HepG2 (cell line): ENCODE measurements around the gene ATP8B2. TPM values are rescaled to one million over a fixed set of nuclear protein-coding genes. Genes with fewer than 3 reads are reported as not detected.

Experiments used
- ATAC-seq: fragments of 200-7000 bp; cut with Tn5 transposase; 3 replicates; pipeline ENCODE4 v1.9.1; 2020; ENCODE audit warnings: mild to moderate bottlenecking, moderate library complexity
- BruUV-seq: library from RNA; stranded (reverse); fragments of 400-500 nt; replicated peaks from 2 replicates; lab custom pipeline; 2021; lab: Mats Ljungman, UMichigan
- CTCF ChIA-PET: fragments of 300-600 bp; formaldehyde crosslinking; extraction: SDS; loops from one replicate; lab custom pipeline; 2021; ENCODE audit warnings: low total read pairs, inconsistent platforms, low intra/inter-chr PET ratio; lab: Yijun Ruan, JAX
- POLR2A ChIA-PET: fragments of 350-600 bp; sonication (Branson Sonifier 250); formaldehyde crosslinking; loops from one replicate; lab custom pipeline; 2020; ENCODE audit warnings: antibody characterized with exemption, inconsistent platforms; lab: Yijun Ruan, JAX
- DNase-seq: peaks from one replicate; pipeline ENCODE4 v3.0.0-alpha.2; 2015; ENCODE audit warnings: low spot score
- FAIRE-seq: peaks from 3 replicates; lab custom pipeline; 2011; peaks lifted over from hg19 to GRCh38; lab: Jason Lieb, UNC
- H2AFZ ChIP-seq: one replicate; pipeline ENCODE4 v1.6.1; 2011; ENCODE audit warnings: low read length, inconsistent platforms
- H3K27ac ChIP-seq: fragments of 300-600 bp; 3 replicates; pipeline ENCODE4 v1.8.0; 2011; ENCODE audit warnings: mixed run types, mild to moderate bottlenecking, mixed read lengths, low read length, inconsistent platforms; ENCODE audit not compliant: insufficient read depth; ENCODE audit errors: extremely low read length
- H3K27me3 ChIP-seq, 2 experiments: fragments of 200-600 bp in 1 of 2; 2 replicates in 1 of 2; 3 replicates in 1 of 2; pipeline versions ENCODE4 v1.6.0 to v1.8.0; 2011; ENCODE audit warnings: low read length in 2 of 2, mild to moderate bottlenecking in 2 of 2, moderate library complexity in 2 of 2, inconsistent platforms in 1 of 2; ENCODE audit not compliant: insufficient read depth in 2 of 2, control insufficient read depth in 1 of 2
- H3K36me3 ChIP-seq, 2 experiments: fragments of 200-600 bp in 1 of 2; replicated peaks in 1 of 2; 2 replicates in 1 of 2; 3 replicates in 1 of 2; pipeline versions ENCODE4 v1.5.1 to v1.8.0; 2011; ENCODE audit warnings: low read length in 2 of 2, inconsistent platforms in 1 of 2; ENCODE audit not compliant: insufficient read depth in 2 of 2, control insufficient read depth in 1 of 2
- H3K4me1 ChIP-seq: 2 replicates; pipeline ENCODE4 v1.5.1; 2012; ENCODE audit warnings: low read length, inconsistent platforms; ENCODE audit not compliant: insufficient read depth
- H3K4me2 ChIP-seq: 2 replicates; pipeline ENCODE4 v1.6.0; 2011; ENCODE audit warnings: low read depth, low read length, inconsistent platforms
- H3K4me3 ChIP-seq, 3 experiments: fragments of 200-600 bp in 1 of 3; sonication (generic), shearing (Covaris generic) in 1 of 3; replicated peaks in 1 of 3; 2 replicates each; pipeline ENCODE4 v1.5.1; 2011 to 2016; ENCODE audit warnings: low read length in 3 of 3, inconsistent platforms in 2 of 3, low read depth in 2 of 3, mild to moderate bottlenecking in 2 of 3, control low read depth in 1 of 3, mixed read lengths in 1 of 3; ENCODE audit not compliant: insufficient read depth in 1 of 3
- H3K79me2 ChIP-seq: one replicate; pipeline ENCODE4 v1.6.1; 2011; ENCODE audit warnings: low read length, inconsistent platforms; ENCODE audit not compliant: insufficient read depth
- H3K9ac ChIP-seq: 2 replicates; pipeline ENCODE4 v1.6.0; 2011; ENCODE audit warnings: mild to moderate bottlenecking, low read depth, low read length, inconsistent platforms; ENCODE audit not compliant: insufficient read depth
- H3K9me3 ChIP-seq: 2 replicates; pipeline ENCODE4 v1.5.1; 2012; ENCODE audit warnings: mild to moderate bottlenecking, low read length
- H4K20me1 ChIP-seq: 2 replicates; pipeline ENCODE4 v1.6.0; 2011; ENCODE audit warnings: inconsistent platforms, mild to moderate bottlenecking, low read length, moderate library complexity; ENCODE audit not compliant: insufficient read depth
- ATF4 ChIP-seq, 2 experiments: fragments of 450-650 bp in 1 of 2; sonication (generic) in 1 of 2; formaldehyde crosslinking; IDR thresholded peaks; 2 replicates each; pipeline versions ENCODE4 v1.5.0 to v1.8.0; 2020 to 2022; ENCODE audit warnings: mild to moderate bottlenecking in 1 of 2, missing genetic modification reagents in 1 of 2
- CBX2 ChIP-seq, 2 experiments: fragments of 200-600 bp in 1 of 2; sonication (generic); formaldehyde crosslinking in 1 of 2; IDR thresholded peaks; 2 replicates each; pipeline versions ENCODE4 v1.7.0 to v1.8.1; 2018 to 2022; ENCODE audit warnings: low read depth in 2 of 2, low read length in 1 of 2, mild to moderate bottlenecking in 1 of 2, missing genetic modification reagents in 1 of 2
- FOXK1 ChIP-seq: sonication (generic); formaldehyde crosslinking; IDR thresholded peaks from 2 replicates; pipeline ENCODE4 v1.4.0; 2020; ENCODE audit warnings: low read depth, missing genetic modification reagents, borderline replicate concordance
- HOXA5 ChIP-seq: sonication (generic); formaldehyde crosslinking; IDR thresholded peaks from 2 replicates; pipeline ENCODE4 v1.4.0; 2020; ENCODE audit warnings: missing genetic modification reagents
- KDM1A ChIP-seq: IDR thresholded peaks from 2 replicates; pipeline ENCODE4 v1.6.1; 2016; ENCODE audit warnings: missing compliant biosample characterization
- KDM2A ChIP-seq: sonication (generic); formaldehyde crosslinking; IDR thresholded peaks from 2 replicates; pipeline ENCODE4 v1.4.0; 2020; ENCODE audit warnings: low read depth, missing genetic modification reagents, borderline replicate concordance
- NFYB ChIP-seq: sonication (generic); formaldehyde crosslinking; IDR thresholded peaks from 2 replicates; pipeline ENCODE4 v1.4.0; 2020; ENCODE audit warnings: missing genetic modification reagents
- THAP11 ChIP-seq: IDR thresholded peaks from 2 replicates; pipeline ENCODE4 v1.6.1; 2016; ENCODE audit warnings: missing biosample characterization, missing genetic modification reagents
- ZC3H4 ChIP-seq: sonication (generic); formaldehyde crosslinking; IDR thresholded peaks from 2 replicates; pipeline ENCODE4 v1.4.0; 2020; ENCODE audit warnings: missing genetic modification reagents, borderline replicate concordance
- ZNF180 ChIP-seq: sonication (generic); formaldehyde crosslinking; IDR thresholded peaks from 2 replicates; pipeline ENCODE4 v1.4.0; 2020; ENCODE audit warnings: low read depth, missing genetic modification reagents, borderline replicate concordance
- ZNF446 ChIP-seq: sonication (generic); formaldehyde crosslinking; IDR thresholded peaks from 2 replicates; pipeline ENCODE4 v1.5.0; 2020; ENCODE audit warnings: mild to moderate bottlenecking, missing genetic modification reagents
- ZNF547 ChIP-seq: sonication (generic); formaldehyde crosslinking; IDR thresholded peaks from 2 replicates; pipeline ENCODE4 v1.5.1; 2020; ENCODE audit warnings: mild to moderate bottlenecking, missing genetic modification reagents
- ZSCAN5A ChIP-seq: sonication (generic); formaldehyde crosslinking; IDR thresholded peaks from 2 replicates; pipeline ENCODE4 v1.8.0; 2022; ENCODE audit warnings: mild to moderate bottlenecking, missing genetic modification reagents, borderline replicate concordance
- WGBS: methylation state at CpG from one replicate; pipeline ENCODE4 v1.1.6; 2017; ENCODE audit warnings: low lambda C conversion rate; 5-methylcytosine and 5-hydroxymethylcytosine counted together
- in situ Hi-C: cut with HindIII; loops from 2 replicates; pipeline ENCODE4 v1.10.0; 2017; ENCODE audit warnings: low pct_unique_long_range_greater_than_20kb; ENCODE audit not compliant: extremely low pct_ligation_motif_present
- intact Hi-C: fragments of 100-400 bp; cut with micrococcal nuclease; formaldehyde crosslinking; loops from one replicate; pipeline ENCODE4 v1.10.0; 2022; ENCODE audit not compliant: unreplicated experiment
- polyA plus RNA-seq, 8 experiments: library from polyadenylated mRNA; depleted of rRNA in 3 of 8; stranded (reverse) in 7 of 8; unstranded in 1 of 8; fragments of >200 nt; fragmentation: Illumina TruSeq in 4 of 8; extraction: Trizol in 4 of 8; gene quantifications; 2 replicates each; pipeline versions ENCODE4 v1.2.1 to v1.2.3, GENCODE V29; 2011 to 2016; ENCODE audit warnings: low read depth in 4 of 8, missing spikeins in 1 of 8, mixed read lengths in 1 of 8; ENCODE audit not compliant: insufficient read depth in 1 of 8
- total RNA-seq, 5 experiments: library from RNA; depleted of rRNA; stranded (reverse); fragments of >200 nt; fragmentation: Illumina TruSeq; extraction: Trizol; gene quantifications; 2 replicates each; pipeline ENCODE4 v1.2.3, GENCODE V29; 2016; ENCODE audit warnings: low read depth in 1 of 5

Gene ATP8B2
- total and polyA plus RNA-seq, 2 of the 13 experiments (the other 11 are each of a cell fraction or from before 2014, with no cell fraction given), result 20.4 to 39.3 TPM

GRCh38 chr1:154337253-154337894, 12.0 kb downstream of the ATP8B2 start:
- POLR2A ChIA-PET, result no interaction called here
- ATAC-seq (no peak), FAIRE-seq (no peak), DNase-seq (no peak)
- TF ChIP-seq NFYB (CRISPR knock-in tag), result no peak
- no peak for TF ChIP-seq ZNF547 (CRISPR knock-in tag)
- TF ChIP-seq ZC3H4 (CRISPR knock-in tag), result no peak
- no peak for TF ChIP-seq ZNF446 (CRISPR knock-in tag)
- no peak for TF ChIP-seq KDM2A
- no peak for TF ChIP-seq THAP11
- no peak for TF ChIP-seq CBX2 (IDR thresholded peaks at IDR 0.05; ENCODE audit: low read depth, low read length)
- no peak for TF ChIP-seq CBX2 (CRISPR knock-in tag; IDR thresholded peaks at IDR 0.05; ENCODE audit: low read depth)
- no peak for TF ChIP-seq ZSCAN5A
- TF ChIP-seq KDM1A (CRISPR knock-in tag), result no peak
- no peak for TF ChIP-seq ZNF180 (CRISPR knock-in tag)
- TF ChIP-seq HOXA5 (CRISPR knock-in tag), result no peak
- no peak for TF ChIP-seq FOXK1 (CRISPR knock-in tag)
- no peak for TF ChIP-seq ATF4 (CRISPR knock-in tag; IDR thresholded peaks at IDR 0.05)
- Histone ChIP-seq H3K9me3 (no peaks in the 10 kb centered on the region), H3K36me3 (peaks cover 8 to 42% of the 10 kb centered on the region in 2 experiments), H2AFZ (no peak overlapping the region), H3K4me2 (no peak overlapping the region), H4K20me1 (no peaks in the 10 kb centered on the region), H3K4me3 (no peak overlapping the region), H3K4me1 (peaks cover 33% of the 10 kb centered on the region), H3K27me3 (no peaks in the 10 kb centered on the region), H3K27ac (no peak overlapping the region), H3K9ac (no peak overlapping the region), H3K79me2 (no peaks in the 10 kb centered on the region)
- BruUV-seq, result no TSS peak
- in situ Hi-C loops, result loop anchor here (5.0 kb wide), 1 partner anchor 155 kb away; no protein-coding TSS in a partner anchor
- intact Hi-C loops, result loop anchor here (10.0 kb wide), 1 partner anchor 143 kb away; the partner anchor contains the start of gene TPM3
- CTCF ChIA-PET, result interaction anchor here (5.0 kb wide), 1 partner anchor 12 kb away, joined by 100 read pairs; the partner anchor contains the start of gene ATP8B2
- WGBS, result 92% methylated on average over 8 of the region's 8 CpGs
